Neutrophil (primary cell): ENCODE measurements around the gene SEPTIN12.
"Not testable (repeated sequence)": the region's sequence is repeated elsewhere in the genome, so short reads cannot be mapped to it uniquely, and the experiment has no call there.

Source experiments
- H3K27ac ChIP-seq: fragments of 200-600 bp; sonication (generic); 2 replicates; pipeline ENCODE4 v1.5.1; 2016; ENCODE audit warnings: mild to moderate bottlenecking, moderate library complexity
- H3K27me3 ChIP-seq: fragments of 200-600 bp; sonication (generic); 2 replicates; pipeline ENCODE4 v1.6.0; 2016; ENCODE audit warnings: mild to moderate bottlenecking
- H3K36me3 ChIP-seq: fragments of 200-600 bp; sonication (generic); 2 replicates; pipeline ENCODE4 v1.5.1; 2017
- H3K4me1 ChIP-seq, 2 experiments: fragments of 200-600 bp in 1 of 2; sonication (generic) in 1 of 2; 1 replicate in 1 of 2; 2 replicates in 1 of 2; pipeline versions ENCODE4 v1.5.1 to v1.6.1; 2013 to 2016; ENCODE audit warnings: low read depth in 1 of 2, low read length in 1 of 2, mild to moderate bottlenecking in 1 of 2, moderate library complexity in 1 of 2; ENCODE audit not compliant: control insufficient read depth in 1 of 2, insufficient read depth in 1 of 2
- H3K4me3 ChIP-seq, 2 experiments: fragments of 200-600 bp in 1 of 2; sonication (generic) in 1 of 2; 1 replicate in 1 of 2; 2 replicates in 1 of 2; pipeline ENCODE4 v1.5.1; 2013 to 2016; ENCODE audit warnings: low read depth in 1 of 2, low read length in 1 of 2, mild to moderate bottlenecking in 1 of 2, moderate library complexity in 1 of 2
- H3K9me3 ChIP-seq: fragments of 200-600 bp; sonication (generic); 2 replicates; pipeline ENCODE4 v1.5.1; 2016
- CTCF ChIP-seq: fragments of 200-600 bp; sonication (generic); IDR thresholded peaks from 2 replicates; pipeline ENCODE4 v1.5.1; 2016; ENCODE audit warnings: antibody characterized with exemption

SEPTIN12 gene

DNA sequence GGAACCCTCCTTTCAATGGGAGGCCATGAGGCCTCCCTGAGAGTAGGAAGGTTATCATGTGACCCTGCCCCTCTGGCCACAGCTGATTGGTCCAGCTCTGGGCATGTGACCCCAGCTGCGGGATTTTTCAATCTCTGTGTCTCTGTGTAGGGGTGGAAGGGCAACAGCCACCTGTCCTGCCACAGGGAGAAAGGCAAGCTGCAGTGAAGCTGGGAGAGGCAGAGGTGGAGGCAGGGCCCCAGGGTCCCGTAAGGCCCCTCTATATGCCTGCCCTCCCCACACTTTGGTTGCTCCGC lies 42.9 kb downstream of the SEPTIN12 start:
- H3K9me3 ChIP-seq = no peaks in the 10 kb centered on the region
- H3K4me3 ChIP-seq = no peak overlapping the region
- H3K36me3 ChIP-seq = peaks cover 5% of the 10 kb centered on the region
- peaks cover 4 to 5% of the 10 kb centered on the region in 2 experiments for H3K4me1 ChIP-seq
- no peak overlapping the region for H3K27ac ChIP-seq
- TF ChIP-seq CTCF = no peak
- peaks cover 11% of the 10 kb centered on the region for H3K27me3 ChIP-seq

DNA sequence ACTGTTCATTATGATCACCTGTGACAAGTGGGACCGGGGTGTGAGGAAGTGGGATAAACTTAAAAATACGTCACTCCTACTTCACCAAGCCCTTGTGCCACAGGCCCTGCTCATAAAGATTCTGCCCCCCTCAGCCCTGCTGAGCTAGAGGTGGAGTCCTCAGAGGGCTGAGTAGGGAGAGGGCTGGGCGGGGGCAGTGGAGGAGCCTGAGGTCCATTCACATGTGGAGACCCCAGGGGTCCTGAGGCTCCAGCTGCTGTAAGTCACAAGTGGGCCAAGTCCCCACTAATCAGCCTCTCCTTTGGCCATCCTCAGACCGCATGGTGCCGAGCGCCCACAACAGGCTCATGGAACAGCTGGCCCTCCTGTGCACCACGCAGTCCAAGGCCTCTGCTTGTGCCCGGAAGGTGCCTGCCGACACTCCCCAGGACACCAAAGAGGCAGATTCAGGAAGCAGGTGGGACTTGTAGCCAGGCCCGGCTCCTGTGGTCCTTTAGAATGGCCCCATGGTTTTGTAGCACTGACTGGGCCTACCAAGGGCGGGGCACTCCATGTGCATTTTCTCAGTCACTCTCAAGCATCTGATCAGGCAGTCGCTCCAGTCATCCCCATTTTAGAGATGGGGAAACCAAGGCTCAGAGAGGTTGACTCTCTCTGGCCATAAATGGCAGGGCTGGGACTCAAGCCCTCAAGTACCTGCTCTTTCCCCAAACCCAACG lies 43.4 kb downstream of the SEPTIN12 start:
- peaks cover 11% of the 10 kb centered on the region for H3K27me3 ChIP-seq
- peaks cover 4 to 5% of the 10 kb centered on the region in 2 experiments for H3K4me1 ChIP-seq
- no peak for TF ChIP-seq CTCF
- H3K36me3 ChIP-seq = peaks cover 5% of the 10 kb centered on the region
- H3K4me3 ChIP-seq = no peak overlapping the region
- no peaks in the 10 kb centered on the region for H3K9me3 ChIP-seq
- H3K27ac ChIP-seq = no peak overlapping the region

GRCh38 chr16:4743226-4743878 lies 44.8 kb downstream of the SEPTIN12 start:
- TF ChIP-seq CTCF = no peak
- H3K4me3 ChIP-seq = no peak overlapping the region

DNA sequence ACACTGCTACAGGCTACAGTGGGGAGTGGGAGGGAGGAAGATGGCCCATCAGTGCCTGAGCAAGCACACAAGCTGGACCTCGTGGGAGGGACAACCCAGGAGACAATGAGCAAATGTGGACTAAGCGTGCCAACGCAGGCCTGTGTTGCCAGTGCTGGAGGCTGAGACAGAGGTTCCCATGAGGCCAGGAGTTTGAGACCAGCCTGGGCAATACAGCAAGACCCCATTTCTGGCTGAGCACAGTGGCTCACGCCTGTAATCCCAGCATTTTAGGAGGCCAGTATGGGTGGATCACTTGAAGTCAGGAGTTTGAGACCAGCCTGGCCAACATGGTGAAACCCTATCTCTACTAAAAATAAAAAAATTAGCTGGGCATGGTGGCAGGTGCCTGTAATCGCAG lies 49.8 kb downstream of the SEPTIN12 start:
- H3K27me3 ChIP-seq, H3K4me3 ChIP-seq, H3K27ac ChIP-seq, H3K36me3 ChIP-seq, H3K9me3 ChIP-seq: not testable (repeated sequence)
- H3K4me1 ChIP-seq = peaks cover 19% of the 10 kb centered on the region in 2 experiments

More at GRCh38 chr16:4743226-4743878, 44.8 kb downstream of the SEPTIN12 start:
- Histone ChIP-seq H3K27ac (no peak overlapping the region), H3K4me1 (peaks cover 4 to 5% of the 10 kb centered on the region in 2 experiments), H3K27me3 (peaks cover 11% of the 10 kb centered on the region), H3K9me3 (no peaks in the 10 kb centered on the region), H3K36me3 (no peaks in the 10 kb centered on the region)

- Histone ChIP-seq H3K27me3 (no peaks in the 10 kb centered on the region), H3K27ac (no peak overlapping the region), H3K36me3 (no peaks in the 10 kb centered on the region), H3K4me3 (no peak overlapping the region), H3K9me3 (no peaks in the 10 kb centered on the region), H3K4me1 (peaks cover 19% of the 10 kb centered on the region in 2 experiments)
- no peak for TF ChIP-seq CTCF
Measured at GRCh38 chr16:4737545-4737944, 50.6 kb downstream of the SEPTIN12 start.

DNA sequence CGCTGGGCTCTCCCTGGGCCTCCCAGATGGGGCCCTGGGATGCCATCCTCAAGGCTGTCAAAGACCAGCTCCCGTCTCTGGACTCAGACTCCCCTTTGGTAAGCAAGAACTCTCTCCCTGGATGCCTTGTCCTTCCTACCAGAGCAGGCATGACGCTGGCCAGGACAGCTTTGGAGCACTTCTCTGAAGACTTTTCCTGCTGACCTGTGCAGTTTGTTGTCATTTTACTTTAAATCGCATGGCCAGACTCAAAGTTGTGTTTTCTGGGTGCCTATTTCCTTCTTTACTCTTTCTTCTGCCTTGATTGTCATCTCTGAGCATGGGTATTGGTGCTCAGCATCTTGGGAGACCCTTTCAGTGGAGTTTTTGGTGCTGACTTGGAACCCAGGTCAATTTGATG lies 51.6 kb downstream of the SEPTIN12 start:
- H3K27ac ChIP-seq = no peak overlapping the region
- TF ChIP-seq CTCF = no peak
- no peak overlapping the region for H3K4me3 ChIP-seq
- no peaks in the 10 kb centered on the region for H3K36me3 ChIP-seq
- H3K4me1 ChIP-seq = peaks cover 19% of the 10 kb centered on the region in 2 experiments
- no peaks in the 10 kb centered on the region for H3K27me3 ChIP-seq
- no peaks in the 10 kb centered on the region for H3K9me3 ChIP-seq
